Activated naive CD4-positive, alpha-beta T cell treated with anti-CD3 and anti-CD28 coated beads for 36 hours (primary cell): Measurements from ENCODE around the gene CDK5RAP2. TPM values are rescaled to one million over a fixed set of nuclear protein-coding genes. Genes with fewer than 3 reads are reported as not detected.

Source experiments
- CTCF ChIA-PET: fragments of 350-600 bp; sonication (Branson Sonifier 250); formaldehyde crosslinking; loops from one replicate; lab custom pipeline; 2021; ENCODE audit warnings: antibody characterized with exemption; lab: Charles Lee
- DNase-seq: peaks from one replicate; pipeline ENCODE4 v3.0.0-alpha.2; 2020
- H3K27ac Mint-ChIP-seq: one replicate; pipeline ENCODE4 v1.8.0; 2021; ENCODE audit warnings: mild to moderate bottlenecking, mixed read lengths
- H3K27me3 Mint-ChIP-seq: one replicate; pipeline ENCODE4 v1.8.0; 2021; ENCODE audit warnings: low read depth, mixed read lengths
- H3K36me3 Mint-ChIP-seq: one replicate; pipeline ENCODE4 v1.8.0; 2021; ENCODE audit warnings: low read depth, mixed read lengths
- H3K4me1 Mint-ChIP-seq: one replicate; pipeline ENCODE4 v1.8.0; 2021; ENCODE audit warnings: low read depth, mixed read lengths
- H3K4me3 Mint-ChIP-seq: one replicate; pipeline ENCODE4 v1.8.0; 2021; ENCODE audit warnings: mild to moderate bottlenecking, moderate library complexity, mixed read lengths
- H3K9me3 Mint-ChIP-seq: one replicate; pipeline ENCODE4 v1.8.0; 2021; ENCODE audit warnings: mixed read lengths
- intact Hi-C: fragments of 100-400 bp; cut with micrococcal nuclease; formaldehyde crosslinking; loops from one replicate; pipeline ENCODE4 v1.15.1; 2023
- total RNA-seq, 2 experiments: library from RNA; stranded (reverse); gene quantifications; one replicate each; pipeline ENCODE4 v1.2.3, GENCODE V29; 2021

The CDK5RAP2 gene
- total RNA-seq, 2 experiments from 2014 or later = 92.7 to 99.7 TPM

- intact Hi-C loops = loop anchor here (10.0 kb wide), 1 partner anchor 463 kb away; the partner anchor contains the start of gene CNTRL
- CTCF ChIA-PET = no interaction called here
- Mint-ChIP-seq H3K27me3 (no peaks in the 10 kb centered on the region), H3K9me3 (no peaks in the 10 kb centered on the region), H3K36me3 (peaks cover 3% of the 10 kb centered on the region), H3K27ac (no peak overlapping the region), H3K4me1 (no peaks in the 10 kb centered on the region), H3K4me3 (no peak overlapping the region)
- DNase-seq = peak; percentile 8
These were observed 32.3 kb upstream of the CDK5RAP2 start for GRCh38 chr9:120612218-120612617.

GRCh38 chr9:120611690-120612068 lies 31.7 kb upstream of the CDK5RAP2 start:
- CTCF ChIA-PET = interaction anchor here (0.9 to 2.0 kb wide), 2 partner anchors 8 to 143 kb away, joined by 3 to 7 read pairs; no protein-coding TSS in a partner anchor
- intact Hi-C loops = loop anchor here (10.0 kb wide), 1 partner anchor 463 kb away; the partner anchor contains the start of gene CNTRL
- Mint-ChIP-seq H3K27ac (no peak overlapping the region), H3K4me3 (no peak overlapping the region), H3K9me3 (no peaks in the 10 kb centered on the region), H3K27me3 (no peaks in the 10 kb centered on the region), H3K4me1 (no peaks in the 10 kb centered on the region), H3K36me3 (peaks cover 3% of the 10 kb centered on the region)
- DNase-seq = no peak

GRCh38 chr9:120610975-120611689 lies 31.2 kb upstream of the CDK5RAP2 start:
- intact Hi-C loops = loop anchor here (10.0 kb wide), 1 partner anchor 464 kb away; the partner anchor contains the start of gene CNTRL
- DNase-seq = no peak
- no peak overlapping the region for H3K4me3 Mint-ChIP-seq
- H3K27me3 Mint-ChIP-seq = no peaks in the 10 kb centered on the region
- no peaks in the 10 kb centered on the region for H3K4me1 Mint-ChIP-seq
- no peaks in the 10 kb centered on the region for H3K9me3 Mint-ChIP-seq
- H3K36me3 Mint-ChIP-seq = peaks cover 3% of the 10 kb centered on the region
- no peak overlapping the region for H3K27ac Mint-ChIP-seq
- CTCF ChIA-PET = interaction anchor here (0.9 to 2.0 kb wide), 2 partner anchors 9 to 144 kb away, joined by 3 to 7 read pairs; no protein-coding TSS in a partner anchor

- CTCF ChIA-PET = interaction anchor here (2.0 kb wide), 1 partner anchor 10 kb away, joined by 7 read pairs; no protein-coding TSS in a partner anchor
- intact Hi-C loops = loop anchor here (10.0 kb wide), 1 partner anchor 465 kb away; the partner anchor contains the start of gene CNTRL
- Mint-ChIP-seq H3K9me3 (no peaks in the 10 kb centered on the region), H3K4me3 (no peak overlapping the region), H3K27ac (no peak overlapping the region), H3K4me1 (no peaks in the 10 kb centered on the region), H3K36me3 (peaks cover 7% of the 10 kb centered on the region), H3K27me3 (no peaks in the 10 kb centered on the region)
- DNase-seq = no peak
These were observed 29.7 kb upstream of the CDK5RAP2 start for GRCh38 chr9:120609636-120610035.

- Mint-ChIP-seq H3K4me1 (no peaks in the 10 kb centered on the region), H3K27me3 (no peaks in the 10 kb centered on the region), H3K36me3 (peaks cover 7% of the 10 kb centered on the region), H3K9me3 (no peaks in the 10 kb centered on the region), H3K4me3 (no peak overlapping the region), H3K27ac (no peak overlapping the region)
- CTCF ChIA-PET = no interaction called here
- no peak for DNase-seq
- intact Hi-C loops = no loop called here
These were observed 28.5 kb upstream of the CDK5RAP2 start for GRCh38 chr9:120608421-120608820.

GRCh38 chr9:120603591-120603990 lies 23.6 kb upstream of the CDK5RAP2 start:
- Mint-ChIP-seq H3K4me3 (no peak overlapping the region), H3K27ac (no peak overlapping the region), H3K27me3 (no peaks in the 10 kb centered on the region), H3K36me3 (peaks cover 7% of the 10 kb centered on the region), H3K4me1 (no peaks in the 10 kb centered on the region), H3K9me3 (no peaks in the 10 kb centered on the region)
- no peak for DNase-seq
- CTCF ChIA-PET = no interaction called here
- intact Hi-C loops = no loop called here

GRCh38 chr9:120603010-120603409 lies 23.0 kb upstream of the CDK5RAP2 start:
- DNase-seq = no peak
- H3K9me3 Mint-ChIP-seq = no peaks in the 10 kb centered on the region
- peaks cover 5% of the 10 kb centered on the region for H3K36me3 Mint-ChIP-seq
- H3K27ac Mint-ChIP-seq = no peak overlapping the region
- no peak overlapping the region for H3K4me3 Mint-ChIP-seq
- CTCF ChIA-PET = no interaction called here
- intact Hi-C loops = no loop called here
- H3K27me3 Mint-ChIP-seq = no peaks in the 10 kb centered on the region
- H3K4me1 Mint-ChIP-seq = no peaks in the 10 kb centered on the region

GRCh38 chr9:120593955-120594277 lies 13.9 kb upstream of the CDK5RAP2 start:
- CTCF ChIA-PET = no interaction called here

GRCh38 chr9:120593250-120593954 lies 13.4 kb upstream of the CDK5RAP2 start:
- CTCF ChIA-PET = no interaction called here
- Mint-ChIP-seq H3K9me3 (no peaks in the 10 kb centered on the region), H3K4me1 (no peaks in the 10 kb centered on the region), H3K27me3 (no peaks in the 10 kb centered on the region), H3K36me3 (no peaks in the 10 kb centered on the region), H3K27ac (no peak overlapping the region), H3K4me3 (no peak overlapping the region)
- no peak for DNase-seq
- intact Hi-C loops = loop anchor here (5.0 kb wide), 1 partner anchor 251 kb away; no protein-coding TSS in a partner anchor

More at GRCh38 chr9:120593955-120594277, 13.9 kb upstream of the CDK5RAP2 start:
- no peak overlapping the region for H3K4me3 Mint-ChIP-seq
- H3K27ac Mint-ChIP-seq = no peak overlapping the region
- H3K36me3 Mint-ChIP-seq = no peaks in the 10 kb centered on the region
- intact Hi-C loops = loop anchor here (5.0 kb wide), 1 partner anchor 252 kb away; no protein-coding TSS in a partner anchor
- H3K9me3 Mint-ChIP-seq = no peaks in the 10 kb centered on the region
- no peaks in the 10 kb centered on the region for H3K27me3 Mint-ChIP-seq
- DNase-seq = no peak
- no peaks in the 10 kb centered on the region for H3K4me1 Mint-ChIP-seq

- Mint-ChIP-seq H3K27me3 (no peaks in the 10 kb centered on the region), H3K4me3 (no peak overlapping the region), H3K27ac (no peak overlapping the region), H3K36me3 (no peaks in the 10 kb centered on the region), H3K9me3 (no peaks in the 10 kb centered on the region), H3K4me1 (no peaks in the 10 kb centered on the region)
- intact Hi-C loops = loop anchor here (5.0 kb wide), 1 partner anchor 250 kb away; no protein-coding TSS in a partner anchor
- CTCF ChIA-PET = interaction anchor here (1.1 kb wide), 1 partner anchor 45 kb away, joined by 3 read pairs; no protein-coding TSS in a partner anchor
- DNase-seq = no peak
These were observed 12.2 kb upstream of the CDK5RAP2 start for GRCh38 chr9:120592210-120592609.

- DNase-seq = no peak
- CTCF ChIA-PET = no interaction called here
- Mint-ChIP-seq H3K27ac (no peak overlapping the region), H3K27me3 (no peaks in the 10 kb centered on the region), H3K4me1 (no peaks in the 10 kb centered on the region), H3K9me3 (no peaks in the 10 kb centered on the region), H3K36me3 (no peaks in the 10 kb centered on the region), H3K4me3 (no peak overlapping the region)
- intact Hi-C loops = loop anchor here (10.0 kb wide), 1 partner anchor 1507 kb away; the partner anchor contains the start of gene TTLL11
These were observed 7.4 kb upstream of the CDK5RAP2 start for GRCh38 chr9:120587328-120587727.

GRCh38 chr9:120583958-120584369 lies 4.0 kb upstream of the CDK5RAP2 start:
- Mint-ChIP-seq H3K27me3 (no peaks in the 10 kb centered on the region), H3K27ac (no peak overlapping the region), H3K4me3 (no peak overlapping the region), H3K36me3 (peaks cover 4% of the 10 kb centered on the region), H3K9me3 (no peaks in the 10 kb centered on the region), H3K4me1 (peaks cover 22% of the 10 kb centered on the region)
- DNase-seq = peak; percentile 24
- CTCF ChIA-PET = no interaction called here
- intact Hi-C loops = loop anchor here (10.0 kb wide), 1 partner anchor 1511 kb away; the partner anchor contains the start of gene TTLL11
